Uterus (tissue), 4 donors: ENCODE measurements around the gene DNAJC4. TPM values are rescaled to one million over a fixed set of nuclear protein-coding genes. Genes with fewer than 3 reads are reported as not detected.
A peak's percentile ranks its signal among the peaks of the same experiment; 100 is the strongest.

Source experiments
- DNase-seq, 2 donors: peaks; one replicate each; pipeline ENCODE4 v3.0.0-alpha.2; 2019 to 2020
- H3K27ac ChIP-seq, 2 donors: fragments of 200-600 bp; sonication (generic); 1 replicate in 1 of 2; 2 replicates in 1 of 2; pipeline ENCODE4 v1.5.1; 2016 to 2018
- H3K27me3 ChIP-seq, 2 donors: fragments of 200-600 bp; sonication (generic); one replicate each; pipeline ENCODE4 v1.5.1; 2018 to 2019; ENCODE audit warnings: control low read depth in 1 of 2
- H3K36me3 ChIP-seq, 2 donors: fragments of 200-600 bp; sonication (generic); one replicate each; pipeline ENCODE4 v1.5.1; 2019; ENCODE audit warnings: control low read depth in 1 of 2
- H3K4me1 ChIP-seq, 2 donors: fragments of 200-600 bp; sonication (generic); one replicate each; pipeline ENCODE4 v1.5.1; 2018 to 2019; ENCODE audit warnings: control low read depth in 1 of 2
- H3K4me3 ChIP-seq, 2 donors: fragments of 200-600 bp; sonication (generic); 1 replicate in 1 of 2; 2 replicates in 1 of 2; pipeline ENCODE4 v1.5.1; 2018 to 2019; ENCODE audit warnings: mild to moderate bottlenecking in 1 of 2
- H3K9me3 ChIP-seq, 2 donors: fragments of 200-600 bp; sonication (generic); one replicate each; pipeline ENCODE4 v1.5.1; 2019; ENCODE audit warnings: control low read depth in 1 of 2
- CTCF ChIP-seq, 4 experiments: fragments of 200-600 bp in 2 of 4; fragments of 450-650 bp in 2 of 4; sonication (generic) in 2 of 4; IDR thresholded peaks; one replicate each; pipeline ENCODE4 v1.5.1; 2016 to 2019; ENCODE audit warnings: antibody characterized with exemption in 4 of 4, mild to moderate bottlenecking in 2 of 4, moderate library complexity in 1 of 4
- POLR2A ChIP-seq, 2 donors: fragments of 450-650 bp; IDR thresholded peaks; one replicate each; pipeline ENCODE4 v1.6.1; 2016; ENCODE audit warnings: antibody characterized with exemption in 2 of 2, mild to moderate bottlenecking in 1 of 2, moderate library complexity in 1 of 2
- intact Hi-C: fragments of 100-400 bp; cut with DNase I; formaldehyde crosslinking; loops from one replicate; pipeline ENCODE4 v1.15.1; 2023; ENCODE audit warnings: low total_unique reads
- total RNA-seq, 4 donors: library from RNA; depleted of rRNA in 3 of 4; stranded (reverse); fragments of >200 nt in 3 of 4; gene quantifications; one replicate each; pipeline versions ENCODE4 v1.1.0 to v1.2.4, GENCODE V29; 2014 to 2023
- donor health status: DM: yes; HTN: yes; CAD: no.

Gene DNAJC4
- total RNA-seq, result 10 to 100 TPM in 2 of 4 donors, 1 to 10 TPM in 1, not detected in 1; 7.9 to 28.6 (median 16.6) TPM

GRCh38 chr11:64230171-64230984 is at the start of gene DNAJC4:
Gene DNAJC4 (plus strand): TSS chr11:64230548. CDS start chr11:64230855, 307 bp downstream.
- Histone ChIP-seq H3K4me1 (peaks cover 4 to 28% of the 10 kb centered on the region in 2 donors), H3K9me3 (no peaks in the 10 kb centered on the region), H3K27me3 (no peaks in the 10 kb centered on the region), H3K36me3 (no peaks in the 10 kb centered on the region), H3K27ac (peak within 1 kb of the TSS; percentile 90 to 96), H3K4me3 (peak within 1 kb of the TSS; percentile 54 to 79)
- DNase-seq, result peak; percentile 91 to 95
- intact Hi-C loops, result no loop called here
- no peak for TF ChIP-seq CTCF (IDR thresholded peaks at IDR 0.05)
- TF ChIP-seq POLR2A (IDR thresholded peaks at IDR 0.05), result peak in 1 of 2 donors; percentile 67

- no peak for DNase-seq
- intact Hi-C loops, result no loop called here
- Histone ChIP-seq H3K36me3 (no peaks in the 10 kb centered on the region), H3K27me3 (no peaks in the 10 kb centered on the region), H3K27ac (peak overlapping the region; percentile 79 to 90), H3K4me3 (peak overlapping the region in 1 of 2 donors; percentile 9), H3K4me1 (peaks cover 0 to 9% of the 10 kb centered on the region in 2 donors), H3K9me3 (no peaks in the 10 kb centered on the region)
- TF ChIP-seq POLR2A (IDR thresholded peaks at IDR 0.05) (no peak), CTCF (IDR thresholded peaks at IDR 0.05) (no peak)
These were observed 49.5 kb upstream of the DNAJC4 start for GRCh38 chr11:64180891-64181290.

GRCh38 chr11:64181506-64182411 is 48.6 kb upstream of the DNAJC4 start:
- intact Hi-C loops, result no loop called here
- peak overlapping the region; percentile 79 to 90 for H3K27ac ChIP-seq
- TF ChIP-seq POLR2A (IDR thresholded peaks at IDR 0.05) (peak; percentile 90 to 96), CTCF (IDR thresholded peaks at IDR 0.05) (peak in 1 of 4 experiments; percentile 33)
- peaks cover 0 to 9% of the 10 kb centered on the region in 2 donors for H3K4me1 ChIP-seq
- peak overlapping the region in 1 of 2 donors; percentile 9 for H3K4me3 ChIP-seq
- H3K27me3 ChIP-seq, result no peaks in the 10 kb centered on the region
- H3K9me3 ChIP-seq, result no peaks in the 10 kb centered on the region
- peak; percentile 91 to 95 for DNase-seq
- H3K36me3 ChIP-seq, result no peaks in the 10 kb centered on the region

GRCh38 chr11:64183890-64184289 is 46.5 kb upstream of the DNAJC4 start:
- DNase-seq, result no peak
- H3K4me3 ChIP-seq, result no peak overlapping the region
- no peaks in the 10 kb centered on the region for H3K9me3 ChIP-seq
- TF ChIP-seq POLR2A (IDR thresholded peaks at IDR 0.05), result no peak
- no peak for TF ChIP-seq CTCF (IDR thresholded peaks at IDR 0.05)
- H3K36me3 ChIP-seq, result no peaks in the 10 kb centered on the region
- no peaks in the 10 kb centered on the region for H3K27me3 ChIP-seq
- H3K27ac ChIP-seq, result peak overlapping the region; percentile 93 to 95
- intact Hi-C loops, result no loop called here
- H3K4me1 ChIP-seq, result peaks cover 0 to 12% of the 10 kb centered on the region in 2 donors
